AG04450 (cell line): Measurements from ENCODE around the gene MAGEB2. TPM values are rescaled to one million over a fixed set of nuclear protein-coding genes. Genes with fewer than 3 reads are reported as not detected.
"Not testable (repeated sequence)": the region's sequence is repeated elsewhere in the genome, so short reads cannot be mapped to it uniquely, and the experiment has no call there.

Experiments used
- CTCF ChIA-PET: fragments of 300-600, 350-600 bp; formaldehyde crosslinking; extraction: SDS; loops from one replicate; lab custom pipeline; 2022; ENCODE audit warnings: antibody characterized with exemption, inconsistent platforms; lab: Charles Lee
- POLR2A ChIA-PET: fragments of 350-600 bp; formaldehyde crosslinking; extraction: SDS; loops from one replicate; lab custom pipeline; 2021; ENCODE audit warnings: antibody characterized with exemption, inconsistent platforms; lab: Yijun Ruan, JAX
- DNase-seq: peaks from one replicate; pipeline ENCODE4 v3.0.0-alpha.2; 2011; ENCODE audit warnings: low read depth, low spot score
- H3K27ac ChIP-seq: one replicate; pipeline ENCODE4 v1.5.1; 2012; ENCODE audit warnings: low read depth, low read length, control low read depth
- H3K27me3 ChIP-seq: one replicate; pipeline ENCODE4 v1.6.0; 2012; ENCODE audit warnings: low read length; ENCODE audit not compliant: control insufficient read depth, insufficient read depth
- H3K4me3 ChIP-seq: 2 replicates; pipeline ENCODE4 v1.5.1; 2011; ENCODE audit warnings: mild to moderate bottlenecking, low read depth, low read length, control low read depth
- H3K9me3 ChIP-seq: 2 replicates; pipeline ENCODE4 v1.5.1; 2012; ENCODE audit warnings: low read length; ENCODE audit not compliant: control insufficient read depth, insufficient read depth
- polyA minus RNA-seq: library from RNA; depleted of rRNA, polyadenylated mRNA; stranded (reverse); fragments of >200 nt; gene quantifications from 2 replicates; pipeline ENCODE4 v1.2.3, GENCODE V29; 2011; rRNA and poly(A)+ RNA removed
- polyA plus RNA-seq: library from polyadenylated mRNA; depleted of rRNA; stranded (reverse); fragments of >200 nt; gene quantifications from 2 replicates; pipeline ENCODE4 v1.2.3, GENCODE V29; 2011; rRNA removed
- TF ChIP-seq, protein P1 (sequence below): IDR thresholded peaks from 2 replicates; pipeline ENCODE4 v1.5.1; 2011; ENCODE audit warnings: low read depth, low read length, control low read depth, inconsistent platforms

The MAGEB2 gene
- not detected in 2 replicates for polyA plus RNA-seq
- polyA minus RNA-seq = not detected in 2 replicates

GRCh38 chrX:30215357-30215843, at the start of gene MAGEB2:
TSS of gene MAGEB2 (plus strand) at chrX:30215563. CDS start at chrX:30218581, 3,018 bp downstream.
- TF ChIP-seq, protein P1, sequence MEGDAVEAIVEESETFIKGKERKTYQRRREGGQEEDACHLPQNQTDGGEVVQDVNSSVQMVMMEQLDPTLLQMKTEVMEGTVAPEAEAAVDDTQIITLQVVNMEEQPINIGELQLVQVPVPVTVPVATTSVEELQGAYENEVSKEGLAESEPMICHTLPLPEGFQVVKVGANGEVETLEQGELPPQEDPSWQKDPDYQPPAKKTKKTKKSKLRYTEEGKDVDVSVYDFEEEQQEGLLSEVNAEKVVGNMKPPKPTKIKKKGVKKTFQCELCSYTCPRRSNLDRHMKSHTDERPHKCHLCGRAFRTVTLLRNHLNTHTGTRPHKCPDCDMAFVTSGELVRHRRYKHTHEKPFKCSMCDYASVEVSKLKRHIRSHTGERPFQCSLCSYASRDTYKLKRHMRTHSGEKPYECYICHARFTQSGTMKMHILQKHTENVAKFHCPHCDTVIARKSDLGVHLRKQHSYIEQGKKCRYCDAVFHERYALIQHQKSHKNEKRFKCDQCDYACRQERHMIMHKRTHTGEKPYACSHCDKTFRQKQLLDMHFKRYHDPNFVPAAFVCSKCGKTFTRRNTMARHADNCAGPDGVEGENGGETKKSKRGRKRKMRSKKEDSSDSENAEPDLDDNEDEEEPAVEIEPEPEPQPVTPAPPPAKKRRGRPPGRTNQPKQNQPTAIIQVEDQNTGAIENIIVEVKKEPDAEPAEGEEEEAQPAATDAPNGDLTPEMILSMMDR = no peak
- no peak for DNase-seq
- H3K27me3 ChIP-seq = no peaks in the 10 kb centered on the region
- ChIA-PET POLR2A (no interaction called here), CTCF (no interaction called here)
- H3K4me3 ChIP-seq = no peak within 1 kb of the TSS
- H3K9me3 ChIP-seq = no peaks in the 10 kb centered on the region; the same call in 1 of the 2 replicates
- no peak within 1 kb of the TSS for H3K27ac ChIP-seq

- no peaks in the 10 kb centered on the region for H3K27me3 ChIP-seq
- no peak for DNase-seq
- ChIA-PET POLR2A (no interaction called here), CTCF (no interaction called here)
- TF ChIP-seq, protein P1 = no peak
- H3K27ac ChIP-seq = no peak overlapping the region
- no peak overlapping the region for H3K4me3 ChIP-seq
- no peaks in the 10 kb centered on the region for H3K9me3 ChIP-seq
Measured at GRCh38 chrX:30170900-30171299, 44.5 kb upstream of the MAGEB2 start.

DNA sequence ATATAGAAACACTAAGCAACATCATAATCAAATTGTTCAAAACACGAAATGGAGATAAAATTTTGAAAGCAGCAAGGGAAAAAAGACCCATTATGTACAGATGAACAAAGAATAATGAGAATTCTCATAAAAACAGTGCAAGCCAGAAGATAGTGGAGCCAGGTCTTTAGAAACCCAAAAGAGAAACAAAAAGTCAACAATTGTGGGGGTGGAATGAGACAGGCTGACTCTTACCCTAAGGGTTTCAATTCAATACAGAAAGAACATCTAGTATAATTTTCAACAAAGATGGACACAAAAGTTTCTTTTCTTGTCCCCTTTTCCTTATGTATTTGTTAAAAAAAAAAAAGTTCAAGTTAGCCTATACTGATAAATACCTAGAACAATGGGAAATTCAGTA, 34.0 kb upstream of the MAGEB2 start:
- Histone ChIP-seq H3K27me3 (no peaks in the 10 kb centered on the region), H3K4me3 (no peak overlapping the region), H3K27ac (no peak overlapping the region), H3K9me3 (no peaks in the 10 kb centered on the region)
- POLR2A ChIA-PET = no interaction called here
- CTCF ChIA-PET = interaction anchor here (1.0 kb wide), 1 partner anchor 15 kb away, joined by 3 read pairs; no protein-coding TSS in a partner anchor
- DNase-seq = no peak
- TF ChIP-seq, protein P1 = no peak

DNA sequence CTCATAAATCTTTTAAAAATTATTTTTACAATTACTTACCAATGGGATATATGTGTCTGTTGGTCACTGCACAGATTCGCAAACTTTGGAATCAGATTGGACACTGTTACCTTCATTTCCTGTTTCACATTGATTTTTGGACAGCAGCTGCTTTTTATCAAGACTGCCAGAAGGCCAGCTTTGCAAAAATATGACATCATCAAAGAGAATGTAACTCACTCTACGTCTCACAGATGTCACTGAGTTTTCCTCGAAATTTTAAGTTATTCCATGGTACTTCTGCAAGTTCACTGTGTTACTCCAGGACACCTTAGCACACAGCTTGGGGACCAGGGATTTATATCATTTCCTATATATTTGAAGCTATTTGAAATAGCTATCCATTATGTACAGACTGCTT, 31.8 kb upstream of the MAGEB2 start:
- no peak for DNase-seq
- POLR2A ChIA-PET = no interaction called here
- CTCF ChIA-PET = interaction anchor here (0.9 kb wide), 1 partner anchor 42 kb away, joined by 7 read pairs; no protein-coding TSS in a partner anchor
- no peaks in the 10 kb centered on the region for H3K27me3 ChIP-seq
- TF ChIP-seq, protein P1 = no peak
- H3K9me3 ChIP-seq = no peaks in the 10 kb centered on the region
- no peak overlapping the region for H3K4me3 ChIP-seq
- H3K27ac ChIP-seq = no peak overlapping the region

- ChIA-PET POLR2A (no interaction called here), CTCF (no interaction called here)
- Histone ChIP-seq H3K4me3 (no peak overlapping the region), H3K9me3 (no peaks in the 10 kb centered on the region), H3K27me3 (no peaks in the 10 kb centered on the region), H3K27ac (no peak overlapping the region)
- TF ChIP-seq, protein P1 = no peak
- no peak for DNase-seq
Measured at GRCh38 chrX:30190426-30190825, 24.9 kb upstream of the MAGEB2 start.

- H3K27ac ChIP-seq, POLR2A ChIA-PET, H3K27me3 ChIP-seq, H3K9me3 ChIP-seq, DNase-seq, H3K4me3 ChIP-seq: not testable (repeated sequence)
- CTCF ChIA-PET = interaction anchor here (0.6 kb wide), 1 partner anchor 315 kb away, joined by 3 read pairs; no protein-coding TSS in a partner anchor
Measured at GRCh38 chrX:30193910-30194309, 21.5 kb upstream of the MAGEB2 start.
